Panc1 (cell line): ENCODE measurements around the gene AMN1. TPM values are rescaled to one million over a fixed set of nuclear protein-coding genes. Genes with fewer than 3 reads are reported as not detected.
"Not testable (repeated sequence)": the region's sequence is repeated elsewhere in the genome, so short reads cannot be mapped to it uniquely, and the experiment has no call there.

Source experiments
- ATAC-seq: fragments of 200-7000 bp; cut with Tn5 transposase; 2 replicates; pipeline ENCODE4 v1.9.1; 2020; ENCODE audit warnings: mild to moderate bottlenecking, moderate library complexity
- BruUV-seq: library from RNA; stranded (reverse); fragments of 400-500 nt; replicated peaks from 2 replicates; lab custom pipeline; 2021; lab: Mats Ljungman, UMichigan
- CTCF ChIA-PET: fragments of 300-600 bp; sonication (Branson Sonifier 250); formaldehyde crosslinking; loops from one replicate; lab custom pipeline; 2022; ENCODE audit warnings: antibody characterized with exemption; lab: Charles Lee
- POLR2A ChIA-PET: fragments of 300-600 bp; sonication (Branson Sonifier 250); formaldehyde crosslinking; loops from one replicate; lab custom pipeline; 2022; ENCODE audit warnings: antibody characterized with exemption; lab: Charles Lee
- DNase-seq: peaks from one replicate; pipeline ENCODE4 v3.0.0-alpha.2; 2010; ENCODE audit warnings: low read depth, low spot score
- H3K27ac ChIP-seq: 2 replicates; pipeline ENCODE4 v1.5.1; 2011; ENCODE audit warnings: mild to moderate bottlenecking, low read length, inconsistent platforms
- H3K27me3 ChIP-seq: fragments of 200-500 bp; sonication (Bioruptor generic); 2 replicates; pipeline ENCODE4 v1.6.0; 2014; ENCODE audit warnings: low read length, inconsistent platforms; ENCODE audit not compliant: control insufficient read depth, insufficient read depth
- H3K36me3 ChIP-seq: fragments of 200-500 bp; sonication (Bioruptor generic); 2 replicates; pipeline ENCODE4 v1.5.1; 2014; ENCODE audit warnings: inconsistent platforms, mild to moderate bottlenecking, low read length, moderate library complexity; ENCODE audit not compliant: control insufficient read depth, insufficient read depth
- H3K4me1 ChIP-seq: 2 replicates; pipeline ENCODE4 v1.5.1; 2011; ENCODE audit warnings: inconsistent platforms, mild to moderate bottlenecking, low read length, moderate library complexity; ENCODE audit not compliant: control insufficient read depth, insufficient read depth
- H3K4me3 ChIP-seq, 2 experiments: 2 replicates each; pipeline ENCODE4 v1.5.1; 2011 to 2012; ENCODE audit warnings: low read depth in 2 of 2, low read length in 2 of 2, mild to moderate bottlenecking in 2 of 2, inconsistent platforms in 1 of 2, moderate library complexity in 1 of 2
- H3K9me3 ChIP-seq: fragments of 200-500 bp; sonication (Bioruptor generic); 2 replicates; pipeline ENCODE4 v1.5.1; 2014; ENCODE audit warnings: low read depth, mild to moderate bottlenecking, inconsistent platforms, low read length, moderate library complexity; ENCODE audit not compliant: control insufficient read depth, insufficient read depth
- CTCF ChIP-seq: fragments of 450-650 bp; IDR thresholded peaks from 2 replicates; pipeline ENCODE4 v1.5.1; 2017; ENCODE audit warnings: mild to moderate bottlenecking
- POLR2AphosphoS5 ChIP-seq: IDR thresholded peaks from 2 replicates; pipeline ENCODE4 v1.6.1; 2012; ENCODE audit warnings: mild to moderate bottlenecking, low read depth, low read length, moderate library complexity
- REST ChIP-seq, 2 experiments: IDR thresholded peaks; 2 replicates each; pipeline ENCODE4 v1.6.1; 2011 to 2012; ENCODE audit warnings: low read depth in 2 of 2, control low read depth in 1 of 2, low read length in 1 of 2, mild to moderate bottlenecking in 1 of 2, moderate library complexity in 1 of 2; ENCODE audit not compliant: insufficient read depth in 1 of 2
- SIN3A ChIP-seq: IDR thresholded peaks from 2 replicates; pipeline ENCODE4 v1.6.1; 2012; ENCODE audit warnings: low read depth, mild to moderate bottlenecking, low read length, moderate library complexity, borderline replicate concordance; ENCODE audit not compliant: insufficient read depth
- TCF7L2 ChIP-seq: IDR thresholded peaks from 2 replicates; pipeline ENCODE4 v1.6.1; 2011; ENCODE audit warnings: mild to moderate bottlenecking, low read depth, low read length, inconsistent platforms
- in situ Hi-C: cut with HindIII; loops from 2 replicates; pipeline ENCODE4 v1.10.0; 2016; ENCODE audit warnings: low sequenced_read_pairs, low pct_unique_long_range_greater_than_20kb
- intact Hi-C: fragments of 100-400 bp; cut with micrococcal nuclease; formaldehyde crosslinking; loops from one replicate; pipeline ENCODE4 v1.10.0; 2022; ENCODE audit not compliant: unreplicated experiment
- total RNA-seq: library from RNA; stranded (reverse); gene quantifications from one replicate; pipeline ENCODE4 v1.2.1, GENCODE V29; 2021; ENCODE audit not compliant: unreplicated experiment

Gene AMN1
- total RNA-seq, 1 experiment from 2014 or later, result 16.4 TPM

GRCh38 chr12:31722580-31722979 lies 6.2 kb downstream of the AMN1 start:
- H3K27me3 ChIP-seq, result no peaks in the 10 kb centered on the region
- H3K36me3 ChIP-seq, result no peaks in the 10 kb centered on the region
- ChIA-PET CTCF (no interaction called here), POLR2A (no interaction called here)
- TF ChIP-seq TCF7L2 (no peak), POLR2AphosphoS5 (no peak), SIN3A (no peak), REST (IDR thresholded peaks at IDR 0.05; ENCODE audit: insufficient read depth in 1 of 2, low read depth in 2 of 2, low read length in 1 of 2) (no peak), CTCF (no peak)
- no peak overlapping the region for H3K4me3 ChIP-seq
- DNase-seq, result no peak
- in situ Hi-C loops (no loop called here), intact Hi-C loops (no loop called here)
- ATAC-seq, result no peak
- peaks cover 18% of the 10 kb centered on the region; the same call in 1 of the 2 replicates for H3K4me1 ChIP-seq
- H3K9me3 ChIP-seq, result no peaks in the 10 kb centered on the region
- peak overlapping the region; percentile 39; the same call in 1 of the 2 replicates for H3K27ac ChIP-seq
- no TSS peak for BruUV-seq

GRCh38 chr12:31718542-31719198 lies 10.2 kb downstream of the AMN1 start:
- H3K9me3 ChIP-seq, POLR2A ChIA-PET, CTCF ChIA-PET, H3K27ac ChIP-seq, DNase-seq, H3K36me3 ChIP-seq, in situ Hi-C loops, H3K27me3 ChIP-seq, ATAC-seq, H3K4me3 ChIP-seq, BruUV-seq, intact Hi-C loops: not testable (repeated sequence)
- peaks cover 18% of the 10 kb centered on the region for H3K4me1 ChIP-seq

GRCh38 chr12:31716998-31717397 lies 11.8 kb downstream of the AMN1 start:
- peaks cover 10% of the 10 kb centered on the region for H3K4me1 ChIP-seq
- POLR2A ChIA-PET, H3K9me3 ChIP-seq, H3K27ac ChIP-seq, intact Hi-C loops, H3K4me3 ChIP-seq, BruUV-seq, CTCF ChIA-PET, DNase-seq, H3K36me3 ChIP-seq, H3K27me3 ChIP-seq, in situ Hi-C loops, ATAC-seq: not testable (repeated sequence)
